ENCODE results near the gene FNDC3B.

GRCh38 chr3:172298247-172298646, 258.9 kb downstream of the FNDC3B start:
- TF ChIP-seq CTCF (IDR thresholded peaks at IDR 0.05) (no peak), POLR2AphosphoS5 (IDR thresholded peaks at IDR 0.05) (no peak), EP300 (IDR thresholded peaks at IDR 0.05) (no peak)
